MCF 10A (cell line): ENCODE measurements around the gene DNM1L. TPM values are rescaled to one million over a fixed set of nuclear protein-coding genes. Genes with fewer than 3 reads are reported as not detected.

ENCODE experiments used
- BruUV-seq: library from RNA; stranded (reverse); fragments of 400-500 nt; replicated peaks from 2 replicates; lab custom pipeline; 2021; lab: Mats Ljungman, UMichigan
- CTCF ChIA-PET: fragments of 300-600 bp; sonication (Branson Sonifier 250); formaldehyde crosslinking; extraction: SDS; loops from one replicate; lab custom pipeline; 2021; ENCODE audit warnings: antibody characterized with exemption, inconsistent platforms; lab: Yijun Ruan, JAX
- POLR2A ChIA-PET: fragments of 300-600, 350-650 bp; sonication (Branson Sonifier 250); formaldehyde crosslinking; extraction: SDS; loops from one replicate; lab custom pipeline; 2020; ENCODE audit warnings: antibody characterized with exemption, inconsistent platforms; lab: Yijun Ruan, JAX
- DNase-seq: peaks from one replicate; pipeline ENCODE4 v3.0.0-alpha.2; 2018; ENCODE audit not compliant: unreplicated experiment
- H3K27ac Mint-ChIP-seq: one replicate; pipeline ENCODE4 v1.8.0; 2022; ENCODE audit warnings: mild to moderate bottlenecking, low read depth, mixed read lengths; ENCODE audit not compliant: unreplicated experiment
- H3K27me3 Mint-ChIP-seq: one replicate; pipeline ENCODE4 v1.8.0; 2022; ENCODE audit warnings: mixed read lengths; ENCODE audit not compliant: insufficient read depth, unreplicated experiment
- H3K36me3 Mint-ChIP-seq: one replicate; pipeline ENCODE4 v1.8.0; 2022; ENCODE audit warnings: mild to moderate bottlenecking, moderate library complexity, mixed read lengths; ENCODE audit not compliant: insufficient read depth, unreplicated experiment
- H3K4me1 Mint-ChIP-seq: one replicate; pipeline ENCODE4 v1.8.0; 2022; ENCODE audit warnings: mixed read lengths; ENCODE audit not compliant: insufficient read depth, unreplicated experiment
- H3K4me3 Mint-ChIP-seq: one replicate; pipeline ENCODE4 v1.8.0; 2022; ENCODE audit warnings: mild to moderate bottlenecking, moderate library complexity, mixed read lengths; ENCODE audit not compliant: unreplicated experiment
- H3K9me3 Mint-ChIP-seq: one replicate; pipeline ENCODE4 v1.8.0; 2022; ENCODE audit warnings: mixed read lengths; ENCODE audit not compliant: unreplicated experiment
- intact Hi-C: fragments of 100-400 bp; cut with micrococcal nuclease; formaldehyde crosslinking; loops from 2 replicates; pipeline ENCODE4 v1.14.1; 2022
- total RNA-seq: library from RNA; stranded (reverse); gene quantifications from 2 replicates; pipeline ENCODE4 v1.2.3, GENCODE V29; 2022
- TF ChIP-seq, protein P1 (sequence below): fragments of 200-600 bp; IDR thresholded peaks from one replicate; pipeline ENCODE4 v1.8.0; 2022; ENCODE audit warnings: antibody characterized with exemption, mild to moderate bottlenecking; ENCODE audit not compliant: unreplicated experiment

Gene DNM1L
- total RNA-seq, 1 experiment from 2014 or later = 86.9 TPM

- no TSS peak for BruUV-seq
- Mint-ChIP-seq H3K4me3 (no peak overlapping the region), H3K27me3 (no peaks in the 10 kb centered on the region), H3K9me3 (no peaks in the 10 kb centered on the region), H3K36me3 (peaks cover 67% of the 10 kb centered on the region), H3K27ac (no peak overlapping the region), H3K4me1 (no peaks in the 10 kb centered on the region)
- TF ChIP-seq, protein P1, sequence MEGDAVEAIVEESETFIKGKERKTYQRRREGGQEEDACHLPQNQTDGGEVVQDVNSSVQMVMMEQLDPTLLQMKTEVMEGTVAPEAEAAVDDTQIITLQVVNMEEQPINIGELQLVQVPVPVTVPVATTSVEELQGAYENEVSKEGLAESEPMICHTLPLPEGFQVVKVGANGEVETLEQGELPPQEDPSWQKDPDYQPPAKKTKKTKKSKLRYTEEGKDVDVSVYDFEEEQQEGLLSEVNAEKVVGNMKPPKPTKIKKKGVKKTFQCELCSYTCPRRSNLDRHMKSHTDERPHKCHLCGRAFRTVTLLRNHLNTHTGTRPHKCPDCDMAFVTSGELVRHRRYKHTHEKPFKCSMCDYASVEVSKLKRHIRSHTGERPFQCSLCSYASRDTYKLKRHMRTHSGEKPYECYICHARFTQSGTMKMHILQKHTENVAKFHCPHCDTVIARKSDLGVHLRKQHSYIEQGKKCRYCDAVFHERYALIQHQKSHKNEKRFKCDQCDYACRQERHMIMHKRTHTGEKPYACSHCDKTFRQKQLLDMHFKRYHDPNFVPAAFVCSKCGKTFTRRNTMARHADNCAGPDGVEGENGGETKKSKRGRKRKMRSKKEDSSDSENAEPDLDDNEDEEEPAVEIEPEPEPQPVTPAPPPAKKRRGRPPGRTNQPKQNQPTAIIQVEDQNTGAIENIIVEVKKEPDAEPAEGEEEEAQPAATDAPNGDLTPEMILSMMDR = no peak
- CTCF ChIA-PET = interaction anchor here (1.0 kb wide), 1 partner anchor 33 kb away, joined by 3 read pairs; the partner anchor contains the start of gene YARS2
- no peak for DNase-seq
- POLR2A ChIA-PET = no interaction called here
- intact Hi-C loops = no loop called here
Measured at GRCh38 chr12:32788405-32788804, 109.3 kb downstream of the DNM1L start.

DNA sequence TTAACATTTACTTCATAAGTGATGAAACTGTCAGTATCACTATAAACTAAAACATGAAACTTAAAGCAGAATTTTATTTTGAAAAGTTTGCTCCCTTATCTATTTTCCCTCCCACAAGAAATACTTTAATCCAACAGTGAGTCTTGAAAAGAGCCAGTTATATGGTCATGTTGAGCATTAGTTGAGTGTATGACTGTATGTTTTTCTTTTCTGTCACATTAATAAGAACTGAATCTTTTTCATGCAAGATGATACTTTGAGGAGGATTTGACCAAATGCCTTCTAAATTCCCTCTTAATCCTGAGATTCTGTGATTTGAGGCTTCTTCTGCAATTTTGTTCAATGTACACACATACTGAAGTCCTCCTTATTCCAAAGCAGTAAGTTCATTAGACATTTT is 110.3 kb downstream of the DNM1L start:
- intact Hi-C loops = no loop called here
- DNase-seq = no peak
- Mint-ChIP-seq H3K27ac (no peak overlapping the region), H3K27me3 (no peaks in the 10 kb centered on the region), H3K4me1 (no peaks in the 10 kb centered on the region), H3K36me3 (peaks cover 77% of the 10 kb centered on the region), H3K4me3 (no peak overlapping the region), H3K9me3 (no peaks in the 10 kb centered on the region)
- CTCF ChIA-PET = no interaction called here
- POLR2A ChIA-PET = no interaction called here
- TF ChIP-seq, protein P1 = no peak
- no TSS peak for BruUV-seq

GRCh38 chr12:32789916-32790315 is 110.8 kb downstream of the DNM1L start:
- Mint-ChIP-seq H3K36me3 (peaks cover 82% of the 10 kb centered on the region), H3K27ac (no peak overlapping the region), H3K4me1 (no peaks in the 10 kb centered on the region), H3K27me3 (no peaks in the 10 kb centered on the region), H3K9me3 (no peaks in the 10 kb centered on the region), H3K4me3 (no peak overlapping the region)
- TF ChIP-seq, protein P1 = no peak
- DNase-seq = no peak
- BruUV-seq = no TSS peak
- POLR2A ChIA-PET = no interaction called here
- CTCF ChIA-PET = no interaction called here
- intact Hi-C loops = no loop called here

GRCh38 chr12:32794281-32794680 is 115.2 kb downstream of the DNM1L start:
- H3K36me3 Mint-ChIP-seq = peaks cover 83% of the 10 kb centered on the region
- BruUV-seq = no TSS peak
- H3K27ac Mint-ChIP-seq = no peak overlapping the region
- POLR2A ChIA-PET = no interaction called here
- no peaks in the 10 kb centered on the region for H3K4me1 Mint-ChIP-seq
- no peak overlapping the region for H3K4me3 Mint-ChIP-seq
- TF ChIP-seq, protein P1 = no peak
- no peaks in the 10 kb centered on the region for H3K9me3 Mint-ChIP-seq
- intact Hi-C loops = no loop called here
- DNase-seq = no peak
- CTCF ChIA-PET = interaction anchor here (0.9 kb wide), 1 partner anchor 1228 kb away, joined by 4 read pairs; the partner anchor contains the start of gene ALG10
- H3K27me3 Mint-ChIP-seq = no peaks in the 10 kb centered on the region

Other genes starting within 250 kb of the DNM1L start
- gene YARS2, start 76.6 kb downstream of the DNM1L start, total RNA-seq = 27.2 and 30.1 TPM in 2 replicates
- 58.5 and 88.0 TPM in 2 replicates for gene PKP2, start 217.5 kb downstream of the DNM1L start, total RNA-seq